Subcutaneous adipose tissue (tissue), 4 donors: ENCODE measurements around the gene SLC25A34. TPM values are rescaled to one million over a fixed set of nuclear protein-coding genes. Genes with fewer than 3 reads are reported as not detected.

Source experiments
- CTCF ChIP-seq: fragments of 450-650 bp; IDR thresholded peaks from one replicate; pipeline ENCODE4 v1.5.1; 2016; ENCODE audit warnings: low read depth, mild to moderate bottlenecking, control low read depth, antibody characterized with exemption, moderate library complexity
- total RNA-seq, 4 donors: library from RNA; depleted of rRNA; stranded (reverse); fragments of >200 nt; gene quantifications; one replicate each; pipeline ENCODE4 v1.1.0, GENCODE V29; 2016

Gene SLC25A34
- total RNA-seq, 4 donors from 2014 or later = 0.44 to 11.1 (median 1.1) TPM

GRCh38 chr1:15770313-15770962 lies 34.4 kb downstream of the SLC25A34 start:
- TF ChIP-seq CTCF = no peak

DNA sequence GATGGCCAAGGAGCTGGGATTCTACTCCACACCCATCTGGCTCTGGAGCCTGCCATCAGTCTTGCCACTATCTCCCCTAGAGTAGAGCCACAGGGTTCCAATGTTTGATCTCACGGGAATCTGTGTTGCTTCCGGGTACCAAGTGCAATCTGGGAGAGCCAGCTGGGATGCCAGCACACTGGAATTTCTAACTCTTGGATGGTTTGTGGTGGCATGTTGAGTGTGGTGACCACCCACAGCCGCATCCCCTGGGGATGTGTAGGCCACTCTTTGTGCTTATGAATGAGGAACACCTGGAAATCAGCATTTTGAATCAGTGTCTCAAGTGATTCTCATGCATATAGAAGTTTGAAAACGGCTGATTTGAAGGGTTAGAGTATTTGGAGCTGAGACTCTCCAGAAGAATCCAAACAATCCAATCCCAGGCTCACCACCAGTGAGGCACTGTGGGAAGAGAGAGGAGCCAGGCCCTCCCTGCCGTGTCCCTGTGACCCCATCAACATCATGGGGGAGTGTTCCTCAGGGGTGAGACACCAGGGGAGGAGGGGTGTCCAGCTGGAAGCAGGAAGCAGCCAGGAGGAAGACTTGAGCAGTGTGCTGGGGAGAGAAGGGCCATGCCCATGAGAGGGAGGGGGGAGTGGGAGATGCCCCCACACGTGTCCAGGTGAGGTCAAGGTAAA lies 35.9 kb downstream of the SLC25A34 start:
- TF ChIP-seq CTCF = no peak

GRCh38 chr1:15775706-15776105 lies 39.6 kb downstream of the SLC25A34 start:
- TF ChIP-seq CTCF = no peak

GRCh38 chr1:15777909-15778707 lies 42.0 kb downstream of the SLC25A34 start:
- no peak for TF ChIP-seq CTCF

DNA sequence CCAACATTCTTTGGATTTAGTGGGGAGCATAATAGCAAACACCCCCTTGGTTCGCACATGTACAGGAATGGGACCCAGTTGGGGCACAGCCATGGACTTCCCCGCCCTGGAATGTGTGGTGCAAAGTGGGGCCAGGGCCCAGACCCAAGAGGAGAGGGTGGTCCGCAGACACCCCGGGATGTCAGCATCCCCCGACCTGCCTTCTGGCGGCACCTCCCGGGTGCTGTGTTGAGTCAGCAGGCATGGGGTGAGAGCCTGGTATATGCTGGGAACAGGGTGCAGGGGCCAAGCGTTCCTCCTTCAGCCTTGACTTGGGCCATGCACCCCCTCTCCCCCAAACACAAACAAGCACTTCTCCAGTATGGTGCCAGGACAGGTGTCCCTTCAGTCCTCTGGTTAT lies 49.6 kb downstream of the SLC25A34 start:
- no peak for TF ChIP-seq CTCF

DNA sequence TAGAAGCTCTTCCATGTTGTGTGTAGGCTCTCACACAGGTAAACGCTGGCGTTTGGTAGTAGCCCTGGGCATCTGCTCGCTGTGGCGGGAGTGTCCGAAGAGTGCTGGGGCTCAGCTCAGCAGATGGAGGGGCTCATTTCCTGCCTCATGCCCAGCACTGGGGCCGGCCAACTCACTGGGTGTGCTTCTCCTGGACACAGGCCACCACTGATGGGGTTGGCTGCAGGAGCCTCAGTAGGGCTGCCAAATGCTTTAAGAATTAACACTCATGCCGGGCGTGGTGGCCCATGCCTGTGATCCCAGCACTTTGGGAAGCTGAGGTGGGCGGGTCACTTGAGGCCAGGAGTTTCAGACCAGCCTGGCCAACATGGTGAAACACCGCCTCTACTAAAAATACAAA lies 50.5 kb downstream of the SLC25A34 start:
- TF ChIP-seq CTCF = no peak

DNA sequence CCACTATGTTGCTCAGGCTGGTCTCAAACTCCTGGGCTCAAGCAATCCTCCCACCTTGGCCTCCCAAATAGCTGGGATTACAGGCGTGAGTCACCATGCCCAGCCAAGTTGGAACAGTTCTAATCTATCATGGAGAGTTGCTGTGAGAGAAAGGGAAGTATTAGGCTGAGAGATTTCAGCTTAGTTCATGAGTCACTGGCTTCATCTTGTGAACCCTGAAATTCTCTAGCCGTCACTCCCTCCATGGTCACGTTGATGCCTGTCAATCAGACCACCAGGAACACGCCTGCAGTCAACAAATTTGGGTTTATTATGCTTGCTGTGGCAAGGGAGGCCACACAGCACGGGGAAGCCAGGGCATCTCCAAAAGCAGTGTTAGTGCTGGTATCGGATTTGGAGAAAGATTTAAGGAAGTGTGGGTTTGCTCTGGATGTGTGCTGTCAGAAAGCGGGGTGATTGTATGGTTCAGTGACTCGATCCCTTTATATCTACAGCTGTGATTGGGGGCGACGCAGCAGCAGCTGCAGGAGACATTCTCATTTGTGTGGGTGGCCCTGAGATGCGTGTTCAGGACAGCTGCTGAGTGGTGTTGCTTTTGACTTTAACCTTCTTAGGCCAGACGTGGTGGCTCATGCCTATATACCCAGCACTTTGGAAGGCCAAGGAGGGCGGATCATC lies 52.7 kb downstream of the SLC25A34 start:
- no peak for TF ChIP-seq CTCF
